Keratinocyte (primary cell): ENCODE results near the gene DIRAS1.

Experiments
- EZH2 ChIP-seq: IDR thresholded peaks from one replicate; pipeline ENCODE4 v1.6.1; 2012; ENCODE audit warnings: inconsistent platforms, mild to moderate bottlenecking, low read length, moderate library complexity
- TF ChIP-seq, protein P1 (sequence below), 3 experiments: IDR thresholded peaks in 1 of 3; conservative IDR thresholded peaks in 1 of 3; optimal IDR thresholded peaks in 1 of 3; 2 replicates in 2 of 3; 3 replicates in 1 of 3; pipeline versions ENCODE3 to v1.5.1; 2011; ENCODE audit warnings: low read length in 3 of 3, mild to moderate bottlenecking in 3 of 3, moderate library complexity in 2 of 3, control low read depth in 1 of 3, inconsistent platforms in 1 of 3; ENCODE audit not compliant: insufficient read depth in 2 of 3; ENCODE audit errors: extremely low read depth in 1 of 3

DNA sequence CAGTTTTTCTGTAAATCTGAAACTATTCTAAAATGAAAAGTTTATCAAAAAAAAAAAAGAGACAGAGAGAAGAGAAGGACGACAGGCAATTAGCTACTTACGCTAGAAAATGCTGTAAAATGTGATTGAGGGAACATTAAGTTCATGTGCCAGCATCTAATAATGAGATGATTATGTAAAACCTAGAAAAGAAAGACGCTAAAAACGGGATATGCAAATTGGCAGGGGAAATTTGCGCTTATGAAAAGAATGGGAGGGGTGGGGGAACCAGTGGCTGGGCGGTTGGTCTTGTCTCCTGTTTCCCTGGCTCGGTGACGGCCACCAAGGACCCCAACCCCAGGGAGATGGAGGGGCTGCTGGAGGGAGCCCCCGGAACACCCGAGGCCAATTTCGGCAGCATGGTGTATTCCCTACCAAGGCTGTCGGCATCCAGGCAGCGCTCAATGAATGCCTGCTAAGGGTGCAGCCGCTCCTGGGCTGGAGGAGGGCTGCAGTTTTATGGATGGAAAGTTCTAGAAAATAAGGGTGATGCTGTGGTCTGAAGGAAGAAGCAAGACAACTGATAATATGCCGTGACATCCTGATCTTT lies 52.9 kb downstream of the DIRAS1 start:
- no peak for TF ChIP-seq EZH2
- TF ChIP-seq, protein P1, sequence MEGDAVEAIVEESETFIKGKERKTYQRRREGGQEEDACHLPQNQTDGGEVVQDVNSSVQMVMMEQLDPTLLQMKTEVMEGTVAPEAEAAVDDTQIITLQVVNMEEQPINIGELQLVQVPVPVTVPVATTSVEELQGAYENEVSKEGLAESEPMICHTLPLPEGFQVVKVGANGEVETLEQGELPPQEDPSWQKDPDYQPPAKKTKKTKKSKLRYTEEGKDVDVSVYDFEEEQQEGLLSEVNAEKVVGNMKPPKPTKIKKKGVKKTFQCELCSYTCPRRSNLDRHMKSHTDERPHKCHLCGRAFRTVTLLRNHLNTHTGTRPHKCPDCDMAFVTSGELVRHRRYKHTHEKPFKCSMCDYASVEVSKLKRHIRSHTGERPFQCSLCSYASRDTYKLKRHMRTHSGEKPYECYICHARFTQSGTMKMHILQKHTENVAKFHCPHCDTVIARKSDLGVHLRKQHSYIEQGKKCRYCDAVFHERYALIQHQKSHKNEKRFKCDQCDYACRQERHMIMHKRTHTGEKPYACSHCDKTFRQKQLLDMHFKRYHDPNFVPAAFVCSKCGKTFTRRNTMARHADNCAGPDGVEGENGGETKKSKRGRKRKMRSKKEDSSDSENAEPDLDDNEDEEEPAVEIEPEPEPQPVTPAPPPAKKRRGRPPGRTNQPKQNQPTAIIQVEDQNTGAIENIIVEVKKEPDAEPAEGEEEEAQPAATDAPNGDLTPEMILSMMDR (optimal IDR thresholded peaks at IDR 0.05 in 1 of 3, IDR thresholded peaks at IDR 0.05 in 1 of 3, conservative IDR thresholded peaks at IDR 0.05 in 1 of 3; ENCODE audit: extremely low read depth in 1 of 3, insufficient read depth in 2 of 3, low read length in 3 of 3), result no peak
